GM23338 (cell line): ENCODE measurements around the gene DENND11. TPM values are rescaled to one million over a fixed set of nuclear protein-coding genes. Genes with fewer than 3 reads are reported as not detected.
A peak's percentile ranks its signal among the peaks of the same experiment; 100 is the strongest.

Experiments used
- ATAC-seq: fragments of 200-7000 bp; cut with Tn5 transposase; 3 replicates; pipeline ENCODE4 v1.9.1; 2020
- DNase-seq: peaks from one replicate; pipeline ENCODE4 v3.0.0-alpha.2; 2015; ENCODE audit warnings: low spot score
- H2AFZ ChIP-seq: fragments of 200-600 bp; sonication (generic); 2 replicates; pipeline ENCODE4 v1.8.0; 2016; ENCODE audit warnings: antibody characterized with exemption, mild to moderate bottlenecking, moderate library complexity
- H3F3A ChIP-seq: fragments of 200-600 bp; sonication (generic); replicated peaks from 2 replicates; pipeline ENCODE4 v1.8.0; 2017; ENCODE audit warnings: antibody characterized with exemption, mixed run types, low read depth
- H3K27ac ChIP-seq: fragments of 200-600 bp; sonication (generic); 2 replicates; pipeline ENCODE4 v1.6.1; 2016; ENCODE audit warnings: low read depth
- H3K27me3 ChIP-seq: fragments of 200-600 bp; sonication (generic); 2 replicates; pipeline ENCODE4 v1.8.0; 2016; ENCODE audit warnings: mild to moderate bottlenecking, mixed run types, moderate library complexity; ENCODE audit not compliant: insufficient read depth
- H3K36me3 ChIP-seq: fragments of 200-600 bp; sonication (generic); 2 replicates; pipeline ENCODE4 v1.8.0; 2016; ENCODE audit warnings: mild to moderate bottlenecking; ENCODE audit not compliant: insufficient read depth
- H3K4me1 ChIP-seq: fragments of 200-600 bp; sonication (generic); 2 replicates; pipeline ENCODE4 v1.8.0; 2016; ENCODE audit warnings: mild to moderate bottlenecking, moderate library complexity; ENCODE audit not compliant: insufficient read depth
- H3K4me2 ChIP-seq: fragments of 200-600 bp; sonication (generic); 2 replicates; pipeline ENCODE4 v1.7.1; 2017; ENCODE audit warnings: mixed run types
- H3K4me3 ChIP-seq: fragments of 200-600 bp; sonication (generic); 2 replicates; pipeline ENCODE4 v1.6.1; 2016; ENCODE audit warnings: mixed run types
- H3K79me2 ChIP-seq: fragments of 200-600 bp; sonication (generic); replicated peaks from 2 replicates; pipeline ENCODE4 v1.8.0; 2017; ENCODE audit warnings: mild to moderate bottlenecking; ENCODE audit not compliant: insufficient read depth
- H3K9me2 ChIP-seq: fragments of 200-600 bp; sonication (generic); 2 replicates; pipeline ENCODE4 v1.8.0; 2017; ENCODE audit not compliant: insufficient read depth
- H4K20me1 ChIP-seq: fragments of 200-600 bp; sonication (generic); replicated peaks from 2 replicates; pipeline ENCODE4 v1.8.0; 2017; ENCODE audit warnings: mild to moderate bottlenecking; ENCODE audit not compliant: insufficient read depth
- H3K27ac Mint-ChIP-seq: 2 replicates; pipeline ENCODE4 v1.8.0; 2020; ENCODE audit warnings: inconsistent platforms, mild to moderate bottlenecking, moderate library complexity, mixed read lengths
- H3K27me3 Mint-ChIP-seq: 3 replicates; pipeline ENCODE4 v1.8.0; 2022; ENCODE audit warnings: low read depth, mild to moderate bottlenecking, moderate library complexity, mixed read lengths, inconsistent platforms; ENCODE audit not compliant: insufficient read depth, poor library complexity
- H3K36me3 Mint-ChIP-seq: 3 replicates; pipeline ENCODE4 v1.8.0; 2021; ENCODE audit warnings: low read depth, mild to moderate bottlenecking, inconsistent platforms, moderate library complexity, mixed read lengths
- H3K4me1 Mint-ChIP-seq: 3 replicates; pipeline ENCODE4 v1.8.0; 2020; ENCODE audit warnings: mild to moderate bottlenecking, inconsistent platforms, mixed read lengths
- H3K4me3 Mint-ChIP-seq: 3 replicates; pipeline ENCODE4 v1.8.0; 2021; ENCODE audit warnings: moderate library complexity, mild to moderate bottlenecking, inconsistent platforms, mixed read lengths
- H3K9me3 Mint-ChIP-seq: 3 replicates; pipeline ENCODE4 v1.8.0; 2020; ENCODE audit warnings: moderate library complexity, mild to moderate bottlenecking, inconsistent platforms, mixed read lengths
- CREB1 ChIP-seq: fragments of 250-450 bp; sonication (Bioruptor Pico); IDR thresholded peaks from 2 replicates; pipeline ENCODE4 v1.5.0; 2020; ENCODE audit warnings: low read depth, mild to moderate bottlenecking, moderate library complexity
- CTCF ChIP-seq, 2 experiments: fragments of 200-600 bp in 1 of 2; sonication (generic) in 1 of 2; conservative IDR thresholded peaks; 2 replicates each; pipeline versions ENCODE4 v1.5.1 to v1.6.1; 2016 to 2017; ENCODE audit warnings: antibody characterized with exemption in 2 of 2, low read depth in 2 of 2, mild to moderate bottlenecking in 2 of 2, moderate library complexity in 1 of 2
- ETS1 ChIP-seq: IDR thresholded peaks from 2 replicates; pipeline ENCODE4 v1.6.1; 2016; ENCODE audit warnings: antibody characterized with exemption
- EZH2 ChIP-seq: fragments of 200-600 bp; sonication (generic); IDR thresholded peaks from one replicate; pipeline ENCODE4 v1.8.0; 2017; ENCODE audit warnings: antibody characterized with exemption, mild to moderate bottlenecking, low read depth; ENCODE audit not compliant: unreplicated experiment
- EZH2phosphoT487 ChIP-seq: fragments of 200-600 bp; sonication (generic); IDR thresholded peaks from one replicate; pipeline ENCODE4 v1.8.1; 2018; ENCODE audit warnings: antibody characterized with exemption; ENCODE audit not compliant: unreplicated experiment
- JUNB ChIP-seq: IDR thresholded peaks from one replicate; pipeline ENCODE4 v1.6.1; 2016; ENCODE audit warnings: antibody characterized with exemption; ENCODE audit not compliant: unreplicated experiment
- NANOG ChIP-seq: IDR thresholded peaks from 2 replicates; pipeline ENCODE4 v1.6.1; 2016; ENCODE audit warnings: antibody characterized with exemption, borderline replicate concordance
- POLR2AphosphoS5 ChIP-seq: IDR thresholded peaks from 2 replicates; pipeline ENCODE4 v1.6.1; 2016; ENCODE audit warnings: antibody characterized with exemption, low read depth
- REST ChIP-seq: IDR thresholded peaks from one replicate; pipeline ENCODE4 v1.6.1; 2018; ENCODE audit warnings: antibody characterized with exemption; ENCODE audit not compliant: unreplicated experiment
- STAT1 ChIP-seq: IDR thresholded peaks from one replicate; pipeline ENCODE4 v1.6.1; 2016; ENCODE audit warnings: antibody characterized with exemption; ENCODE audit not compliant: unreplicated experiment
- ZNF114 ChIP-seq: fragments of 250-450 bp; sonication (Bioruptor Pico); IDR thresholded peaks from 2 replicates; pipeline ENCODE4 v1.5.0; 2020; ENCODE audit warnings: mild to moderate bottlenecking, moderate library complexity
- ZNF331 ChIP-seq: fragments of 250-450 bp; sonication (Bioruptor Pico); IDR thresholded peaks from 2 replicates; pipeline ENCODE4 v1.5.0; 2020; ENCODE audit warnings: low read depth, mild to moderate bottlenecking, moderate library complexity
- ZNF462 ChIP-seq: fragments of 250-450 bp; sonication (Bioruptor Pico); IDR thresholded peaks from 2 replicates; pipeline ENCODE4 v1.5.0; 2020; ENCODE audit warnings: mild to moderate bottlenecking, moderate library complexity
- polyA plus RNA-seq: library from polyadenylated mRNA; unstranded; fragments of >200 nt; fragmentation: Nextera tagmentation; extraction: Ambion mirVana; gene quantifications from 2 replicates; pipeline ENCODE4 v1.2.1, GENCODE V29; 2016
- total RNA-seq: library from RNA; depleted of rRNA; stranded (reverse); fragments of >200 nt; shearing (Covaris generic); gene quantifications from 2 replicates; pipeline ENCODE4 v1.2.3, GENCODE V29; 2014

Gene DENND11
- total and polyA plus RNA-seq, 2 experiments from 2014 or later = 5.1 to 29.5 TPM

- Histone ChIP-seq H3K27me3 (no peaks in the 10 kb centered on the region), H2AFZ (peak overlapping the region; percentile 73), H3K36me3 (peaks cover 27% of the 10 kb centered on the region), H3K4me2 (peak overlapping the region; percentile 58), H4K20me1 (peaks cover 10% of the 10 kb centered on the region), H3K79me2 (peaks cover 38% of the 10 kb centered on the region), H3K27ac (peak overlapping the region; percentile 90), H3K4me3 (peak overlapping the region; percentile 63), H3F3A (0 out of 2 replicates have a peak, but pooled peaks cover 3% of the 10 kb centered on the region), H3K9me2 (no peaks in the 10 kb centered on the region), H3K4me1 (peaks cover 8% of the 10 kb centered on the region)
- Mint-ChIP-seq H3K9me3 (no peaks in the 10 kb centered on the region), H3K36me3 (peaks cover 31% of the 10 kb centered on the region), H3K27me3 (peaks cover 4% of the 10 kb centered on the region), H3K27ac (peak overlapping the region; percentile 99), H3K4me3 (peak overlapping the region; percentile 99), H3K4me1 (peaks cover 17% of the 10 kb centered on the region)
- DNase-seq (no peak), ATAC-seq (peak; percentile 15; the same call in 2 of the 3 replicates)
- TF ChIP-seq NANOG (no peak), STAT1 (no peak), ZNF114 (CRISPR knock-in tag) (no peak), REST (no peak), ZNF462 (CRISPR knock-in tag) (no peak), CREB1 (CRISPR knock-in tag) (no peak), POLR2AphosphoS5 (no peak), ZNF331 (CRISPR knock-in tag) (no peak), ETS1 (no peak), JUNB (no peak), EZH2 (no peak), EZH2phosphoT487 (no peak), CTCF (conservative IDR thresholded peaks at IDR 0.05; ENCODE audit: low read depth in 2 of 2) (no peak)
These were observed 35.3 kb upstream of the DENND11 start for GRCh38 chr7:141737118-141737835.
